Caco-2 (cell line): Measurements from ENCODE around the gene CXXC1. TPM values are rescaled to one million over a fixed set of nuclear protein-coding genes. Genes with fewer than 3 reads are reported as not detected.

ENCODE experiments used
- BruUV-seq: library from RNA; stranded (reverse); fragments of 400-500 nt; replicated peaks from 2 replicates; lab custom pipeline; 2021; lab: Mats Ljungman, UMichigan
- CTCF ChIA-PET: fragments of 300-600 bp; sonication (Branson Sonifier 250); formaldehyde crosslinking; loops from one replicate; lab custom pipeline; 2022; ENCODE audit warnings: antibody characterized with exemption; lab: Charles Lee
- POLR2A ChIA-PET: fragments of 300-600 bp; sonication (Branson Sonifier 250); formaldehyde crosslinking; loops from one replicate; lab custom pipeline; 2022; ENCODE audit warnings: antibody characterized with exemption; lab: Charles Lee
- DNase-seq, 2 experiments: peaks; one replicate each; pipeline versions ENCODE4 v3.0.0 to v3.0.0-alpha.2; 2020 to 2022
- H3K27me3 ChIP-seq: replicated peaks from 2 replicates; pipeline ENCODE4 v1.6.0; 2011; ENCODE audit warnings: low read length; ENCODE audit not compliant: control insufficient read depth, insufficient read depth
- H3K36me3 ChIP-seq: 2 replicates; pipeline ENCODE4 v1.5.1; 2011; ENCODE audit warnings: low read length; ENCODE audit not compliant: control insufficient read depth, insufficient read depth
- H3K4me1 ChIP-seq: fragments of 250-450 bp; sonication (Bioruptor Pico); 2 replicates; pipeline ENCODE4 v1.5.1; 2020; ENCODE audit warnings: mild to moderate bottlenecking
- H3K4me3 ChIP-seq: 2 replicates; pipeline ENCODE4 v1.5.1; 2011; ENCODE audit warnings: low read depth, mild to moderate bottlenecking, control low read depth, low read length
- H3K9me3 ChIP-seq: fragments of 250-450 bp; sonication (Bioruptor Pico); 2 replicates; pipeline ENCODE4 v1.5.1; 2020; ENCODE audit warnings: mild to moderate bottlenecking, moderate library complexity
- H3K27ac Mint-ChIP-seq: one replicate; pipeline ENCODE4 v1.8.0; 2022; ENCODE audit warnings: mixed read lengths; ENCODE audit not compliant: unreplicated experiment
- H3K27me3 Mint-ChIP-seq: one replicate; pipeline ENCODE4 v1.8.0; 2022; ENCODE audit warnings: mixed read lengths; ENCODE audit not compliant: insufficient read depth, unreplicated experiment
- H3K36me3 Mint-ChIP-seq: one replicate; pipeline ENCODE4 v1.8.0; 2022; ENCODE audit warnings: mild to moderate bottlenecking, mixed read lengths; ENCODE audit not compliant: insufficient read depth, unreplicated experiment
- H3K4me1 Mint-ChIP-seq: one replicate; pipeline ENCODE4 v1.8.0; 2022; ENCODE audit warnings: low read depth, mixed read lengths; ENCODE audit not compliant: unreplicated experiment
- H3K4me3 Mint-ChIP-seq: one replicate; pipeline ENCODE4 v1.8.0; 2022; ENCODE audit warnings: mild to moderate bottlenecking, moderate library complexity, mixed read lengths; ENCODE audit not compliant: unreplicated experiment
- H3K9me3 Mint-ChIP-seq: one replicate; pipeline ENCODE4 v1.8.0; 2022; ENCODE audit warnings: mixed read lengths; ENCODE audit not compliant: unreplicated experiment
- intact Hi-C: fragments of 100-400 bp; cut with micrococcal nuclease; formaldehyde crosslinking; loops from one replicate; pipeline ENCODE4 v1.10.0; 2022; ENCODE audit not compliant: unreplicated experiment
- total RNA-seq: library from RNA; stranded (reverse); gene quantifications from 2 replicates; pipeline ENCODE4 v1.2.3, GENCODE V29; 2022
- TF ChIP-seq, protein P1 (sequence below), 2 experiments: fragments of 200-600 bp in 1 of 2; IDR thresholded peaks; 1 replicate in 1 of 2; 2 replicates in 1 of 2; pipeline versions ENCODE4 v1.5.1 to v1.8.0; 2011 to 2022; ENCODE audit warnings: antibody characterized with exemption in 1 of 2, control low read depth in 1 of 2, inconsistent platforms in 1 of 2, low read depth in 1 of 2, low read length in 1 of 2, mild to moderate bottlenecking in 1 of 2, moderate library complexity in 1 of 2; ENCODE audit not compliant: insufficient read depth in 1 of 2, severe bottlenecking in 1 of 2, unreplicated experiment in 1 of 2

CXXC1 gene
- total RNA-seq, 1 experiment from 2014 or later, result 37.7 TPM

DNA sequence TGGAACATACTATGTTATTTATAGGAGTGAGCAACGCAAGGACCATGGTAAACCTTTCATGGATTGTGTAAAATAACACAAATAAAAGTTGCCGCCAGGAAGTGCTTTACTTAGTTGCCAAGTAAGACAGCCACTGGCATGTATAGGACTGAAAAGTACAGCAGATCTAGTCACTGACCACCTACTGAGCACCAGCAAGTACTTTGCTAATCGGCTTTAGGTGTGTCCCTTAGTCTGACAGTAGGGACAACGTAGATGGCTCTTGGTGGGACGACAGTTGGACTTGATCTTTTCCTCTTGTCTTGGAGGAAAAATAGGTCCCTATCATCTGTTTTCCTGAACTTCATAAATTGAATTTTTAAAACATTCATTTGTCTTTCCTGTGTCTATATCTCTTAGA lies 13.6 kb upstream of the CXXC1 start:
- Mint-ChIP-seq H3K4me3 (no peak overlapping the region), H3K9me3 (no peaks in the 10 kb centered on the region), H3K27ac (no peak overlapping the region), H3K4me1 (no peaks in the 10 kb centered on the region), H3K27me3 (peaks cover 3% of the 10 kb centered on the region), H3K36me3 (no peaks in the 10 kb centered on the region)
- H3K4me3 ChIP-seq, result no peak overlapping the region
- DNase-seq, result no peak
- no peaks in the 10 kb centered on the region for H3K27me3 ChIP-seq
- CTCF ChIA-PET, result no interaction called here
- no peaks in the 10 kb centered on the region for H3K9me3 ChIP-seq
- H3K4me1 ChIP-seq, result no peaks in the 10 kb centered on the region
- POLR2A ChIA-PET, result no interaction called here
- TF ChIP-seq, protein P1, sequence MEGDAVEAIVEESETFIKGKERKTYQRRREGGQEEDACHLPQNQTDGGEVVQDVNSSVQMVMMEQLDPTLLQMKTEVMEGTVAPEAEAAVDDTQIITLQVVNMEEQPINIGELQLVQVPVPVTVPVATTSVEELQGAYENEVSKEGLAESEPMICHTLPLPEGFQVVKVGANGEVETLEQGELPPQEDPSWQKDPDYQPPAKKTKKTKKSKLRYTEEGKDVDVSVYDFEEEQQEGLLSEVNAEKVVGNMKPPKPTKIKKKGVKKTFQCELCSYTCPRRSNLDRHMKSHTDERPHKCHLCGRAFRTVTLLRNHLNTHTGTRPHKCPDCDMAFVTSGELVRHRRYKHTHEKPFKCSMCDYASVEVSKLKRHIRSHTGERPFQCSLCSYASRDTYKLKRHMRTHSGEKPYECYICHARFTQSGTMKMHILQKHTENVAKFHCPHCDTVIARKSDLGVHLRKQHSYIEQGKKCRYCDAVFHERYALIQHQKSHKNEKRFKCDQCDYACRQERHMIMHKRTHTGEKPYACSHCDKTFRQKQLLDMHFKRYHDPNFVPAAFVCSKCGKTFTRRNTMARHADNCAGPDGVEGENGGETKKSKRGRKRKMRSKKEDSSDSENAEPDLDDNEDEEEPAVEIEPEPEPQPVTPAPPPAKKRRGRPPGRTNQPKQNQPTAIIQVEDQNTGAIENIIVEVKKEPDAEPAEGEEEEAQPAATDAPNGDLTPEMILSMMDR (IDR thresholded peaks at IDR 0.05; ENCODE audit: insufficient read depth in 1 of 2, low read depth in 1 of 2, low read length in 1 of 2, severe bottlenecking in 1 of 2, unreplicated experiment in 1 of 2), result no peak
- BruUV-seq, result no TSS peak
- intact Hi-C loops, result no loop called here
- no peaks in the 10 kb centered on the region for H3K36me3 ChIP-seq

DNA sequence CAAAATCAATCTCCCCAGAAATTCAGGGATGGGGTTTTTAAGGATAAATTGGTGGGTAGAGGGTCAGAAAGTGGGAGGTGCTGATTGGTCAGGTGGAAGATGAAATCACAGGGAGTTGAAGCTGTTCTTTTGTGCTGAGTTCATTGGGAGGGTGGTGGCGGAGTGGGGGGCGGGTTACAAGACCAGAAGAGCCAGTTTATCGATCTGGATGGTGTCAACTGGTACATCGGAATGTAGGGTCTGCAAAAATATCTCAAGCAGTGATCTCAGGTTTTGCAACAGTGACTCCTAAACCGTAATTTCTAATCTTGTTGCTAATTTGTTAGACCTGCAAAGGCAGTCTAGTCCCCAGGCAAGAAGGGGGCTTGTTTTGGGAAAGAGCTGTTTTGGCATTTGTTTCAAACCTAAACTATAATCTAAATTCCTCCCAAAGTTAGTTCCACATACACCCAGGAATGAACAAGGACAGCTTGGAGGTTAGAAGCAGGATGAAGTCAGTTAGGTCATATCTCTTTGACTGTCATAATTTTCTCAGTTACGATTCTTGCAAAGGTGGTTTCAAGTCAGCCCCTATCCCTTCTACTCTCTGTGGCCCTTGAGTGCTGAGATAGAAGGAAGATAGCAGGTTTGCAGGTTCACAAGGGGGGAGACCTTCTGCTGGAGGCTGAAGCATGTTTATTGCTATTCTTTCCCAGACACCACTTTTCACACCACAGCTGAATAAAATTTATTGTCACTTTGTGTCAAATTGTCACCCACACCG lies 12.3 kb upstream of the CXXC1 start:
- H3K27me3 Mint-ChIP-seq, result peaks cover 3% of the 10 kb centered on the region
- ChIA-PET POLR2A (no interaction called here), CTCF (interaction anchor here (0.7 kb wide), 1 partner anchor 35 kb away, joined by 3 read pairs; no protein-coding TSS in a partner anchor)
- no peaks in the 10 kb centered on the region for H3K9me3 ChIP-seq
- H3K4me1 ChIP-seq, result no peaks in the 10 kb centered on the region
- intact Hi-C loops, result no loop called here
- no peaks in the 10 kb centered on the region for H3K36me3 Mint-ChIP-seq
- H3K27ac Mint-ChIP-seq, result no peak overlapping the region
- DNase-seq, result no peak
- H3K27me3 ChIP-seq, result no peaks in the 10 kb centered on the region
- no peaks in the 10 kb centered on the region for H3K36me3 ChIP-seq
- no peaks in the 10 kb centered on the region for H3K4me1 Mint-ChIP-seq
- no peak overlapping the region for H3K4me3 ChIP-seq
- no peaks in the 10 kb centered on the region for H3K9me3 Mint-ChIP-seq
- no TSS peak for BruUV-seq
- TF ChIP-seq, protein P1 (IDR thresholded peaks at IDR 0.05; ENCODE audit: insufficient read depth in 1 of 2, low read depth in 1 of 2, low read length in 1 of 2, severe bottlenecking in 1 of 2, unreplicated experiment in 1 of 2), result no peak
- no peak overlapping the region for H3K4me3 Mint-ChIP-seq

DNA sequence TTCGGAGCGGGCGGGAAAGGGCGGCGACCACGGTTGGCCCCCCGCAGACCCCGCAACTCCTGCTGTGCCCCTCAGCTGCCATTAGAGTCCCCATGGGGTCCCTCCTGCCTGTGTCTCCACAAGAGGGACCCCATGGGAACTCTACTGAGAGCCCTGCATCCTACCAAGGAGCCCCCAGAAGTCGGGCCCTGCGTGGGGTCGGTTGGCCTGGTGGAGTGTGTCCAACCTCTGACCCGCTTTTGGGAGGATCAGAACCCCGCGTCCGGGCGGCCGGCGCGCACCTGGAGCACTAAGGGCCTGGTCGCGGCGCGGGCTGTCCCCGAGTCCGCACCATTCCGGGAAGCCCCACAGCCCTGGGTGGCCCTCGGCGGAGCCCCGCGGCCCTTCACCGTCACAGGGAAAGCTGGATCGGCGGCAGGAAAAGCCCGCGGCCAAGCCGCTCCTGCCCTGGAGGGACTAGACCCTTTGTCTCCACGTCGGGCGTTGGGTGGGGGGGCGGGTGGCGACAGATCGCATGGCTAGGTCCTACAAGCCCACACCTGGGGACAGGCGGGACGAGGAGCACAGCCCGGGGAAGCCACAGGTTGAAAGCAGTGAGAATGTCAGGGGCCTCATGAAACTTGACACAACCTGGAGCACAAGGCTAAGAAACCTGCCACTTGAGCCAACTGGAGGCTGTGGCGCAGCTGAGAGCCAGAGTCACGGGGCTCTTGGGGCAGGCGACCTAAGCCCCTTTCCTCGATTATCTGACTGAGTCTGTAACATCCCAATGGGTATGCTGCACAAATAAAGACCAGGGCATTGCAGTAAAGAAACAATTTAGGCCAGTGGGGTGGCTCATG lies 11.2 kb upstream of the CXXC1 start:
- POLR2A ChIA-PET, result no interaction called here
- DNase-seq, result no peak
- Histone ChIP-seq H3K4me3 (no peak overlapping the region), H3K36me3 (no peaks in the 10 kb centered on the region), H3K27me3 (no peaks in the 10 kb centered on the region), H3K9me3 (no peaks in the 10 kb centered on the region), H3K4me1 (no peaks in the 10 kb centered on the region)
- Mint-ChIP-seq H3K36me3 (no peaks in the 10 kb centered on the region), H3K9me3 (no peaks in the 10 kb centered on the region), H3K27me3 (peaks cover 3% of the 10 kb centered on the region), H3K4me3 (no peak overlapping the region), H3K27ac (no peak overlapping the region), H3K4me1 (no peaks in the 10 kb centered on the region)
- TF ChIP-seq, protein P1 (IDR thresholded peaks at IDR 0.05; ENCODE audit: insufficient read depth in 1 of 2, low read depth in 1 of 2, low read length in 1 of 2, severe bottlenecking in 1 of 2, unreplicated experiment in 1 of 2), result no peak
- no TSS peak for BruUV-seq
- intact Hi-C loops, result no loop called here
- CTCF ChIA-PET, result no interaction called here
